Common myeloid progenitor, CD34-positive (primary cell): Measurements from ENCODE around the gene SUN1.
"Not testable (repeated sequence)": the region's sequence is repeated elsewhere in the genome, so short reads cannot be mapped to it uniquely, and the experiment has no call there.

Source experiments
- CTCF ChIA-PET: fragments of 350-600 bp; sonication (Branson Sonifier 250); formaldehyde crosslinking; loops from one replicate; lab custom pipeline; 2021; ENCODE audit warnings: antibody characterized with exemption; lab: Charles Lee
- POLR2A ChIA-PET: fragments of 350-600 bp; sonication (Branson Sonifier 250); formaldehyde crosslinking; loops from one replicate; lab custom pipeline; 2021; ENCODE audit warnings: antibody characterized with exemption; lab: Charles Lee
- DNase-seq, 3 donors: peaks; one replicate each; pipeline versions ENCODE4 v3.0.0 to v3.0.0-alpha.2; 2013
- H3K27ac ChIP-seq, 2 experiments: 1 replicate in 1 of 2; 2 replicates in 1 of 2; pipeline ENCODE4 v1.7.0; 2013; ENCODE audit warnings: inconsistent platforms in 2 of 2, low read length in 2 of 2, mild to moderate bottlenecking in 2 of 2, low read depth in 1 of 2, moderate library complexity in 1 of 2; ENCODE audit not compliant: severe bottlenecking in 2 of 2, insufficient read depth in 1 of 2, poor library complexity in 1 of 2
- H3K27me3 ChIP-seq, 5 experiments: replicated peaks in 2 of 5; 1 replicate in 3 of 5; 2 replicates in 2 of 5; pipeline versions ENCODE4 v1.6.1 to v1.7.0; 2013; ENCODE audit warnings: low read length in 4 of 5, mild to moderate bottlenecking in 2 of 5, moderate library complexity in 2 of 5, inconsistent platforms in 1 of 5; ENCODE audit not compliant: insufficient read depth in 5 of 5, control insufficient read depth in 4 of 5
- H3K36me3 ChIP-seq, 4 experiments: 1 replicate in 2 of 4; 2 replicates in 2 of 4; pipeline versions ENCODE4 v1.6.1 to v1.7.0; 2013; ENCODE audit warnings: low read length in 3 of 4, control low read depth in 1 of 4, mild to moderate bottlenecking in 1 of 4; ENCODE audit not compliant: control insufficient read depth in 4 of 4, insufficient read depth in 4 of 4
- H3K4me1 ChIP-seq, 4 experiments: 1 replicate in 3 of 4; 2 replicates in 1 of 4; pipeline versions ENCODE4 v1.6.1 to v1.7.1; 2013; ENCODE audit warnings: low read length in 3 of 4, mild to moderate bottlenecking in 3 of 4, control low read depth in 1 of 4, inconsistent platforms in 1 of 4, moderate library complexity in 1 of 4; ENCODE audit not compliant: control insufficient read depth in 4 of 4, insufficient read depth in 4 of 4; ENCODE audit errors: control extremely low read depth in 1 of 4
- H3K4me3 ChIP-seq, 7 experiments: 1 replicate in 4 of 7; 2 replicates in 3 of 7; pipeline versions ENCODE4 v1.5.1 to v1.7.0; 2013; ENCODE audit warnings: mild to moderate bottlenecking in 7 of 7, low read length in 6 of 7, moderate library complexity in 6 of 7, inconsistent platforms in 2 of 7, low read depth in 2 of 7, control low read depth in 1 of 7; ENCODE audit not compliant: insufficient read depth in 4 of 7, control insufficient read depth in 1 of 7; ENCODE audit errors: extremely low read depth in 1 of 7
- H3K9me3 ChIP-seq, 5 experiments: 1 replicate in 4 of 5; 2 replicates in 1 of 5; pipeline versions ENCODE4 v1.6.1 to v1.7.1; 2013; ENCODE audit warnings: low read length in 4 of 5, mild to moderate bottlenecking in 2 of 5, inconsistent platforms in 1 of 5, low read depth in 1 of 5, moderate library complexity in 1 of 5; ENCODE audit not compliant: control insufficient read depth in 4 of 5, insufficient read depth in 2 of 5; ENCODE audit errors: control extremely low read depth in 1 of 5
- WGBS: methylation state at CpG from one replicate; pipeline ENCODE4 v1.1.5; 2013; ENCODE audit not compliant: insufficient coverage; 5-methylcytosine and 5-hydroxymethylcytosine counted together

SUN1 gene

DNA sequence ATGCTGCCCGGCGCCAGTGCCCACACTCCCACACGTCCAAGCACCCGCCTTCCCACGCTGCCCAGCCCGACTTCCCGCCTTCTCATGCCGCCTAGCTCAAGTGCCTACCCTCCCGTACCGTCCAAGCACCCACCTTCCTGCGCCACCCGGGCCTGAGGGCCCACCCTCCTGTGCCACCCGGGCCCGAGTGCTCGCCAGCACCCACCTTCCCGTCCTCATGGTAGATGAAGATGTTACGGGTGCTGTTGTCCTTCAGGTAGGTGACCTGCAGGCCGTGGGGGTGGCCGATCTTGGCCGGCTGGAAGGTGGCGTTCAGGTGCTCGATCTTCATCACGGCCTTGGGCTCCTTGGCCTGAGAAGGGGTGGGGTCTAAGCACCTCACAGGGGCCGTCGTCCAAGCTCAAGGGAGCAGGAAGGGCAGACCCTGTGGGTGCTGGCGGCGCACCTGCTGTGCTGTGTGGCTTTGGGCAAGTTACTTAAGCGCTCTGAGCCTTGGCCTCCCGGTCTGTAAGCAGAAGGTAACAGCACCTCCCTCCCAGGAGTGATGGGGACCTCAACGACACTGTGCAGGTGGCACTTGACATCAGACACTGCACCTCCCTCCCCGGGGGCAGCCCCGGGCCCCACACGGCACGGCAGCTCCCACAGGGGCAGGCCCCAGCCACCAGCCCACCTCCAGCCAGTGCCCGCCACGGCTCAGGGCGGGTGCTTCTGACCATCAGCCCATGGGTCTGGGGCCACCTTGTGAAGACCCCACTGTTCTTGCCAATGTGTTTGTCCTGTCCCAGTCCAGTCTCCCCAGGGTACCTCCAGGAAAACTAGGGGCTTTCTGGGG, 71.9 kb downstream of the SUN1 start:
- no peak overlapping the region for H3K27ac ChIP-seq
- no peak for DNase-seq
- ChIA-PET CTCF (no interaction called here), POLR2A (no interaction called here)
- H3K4me1 ChIP-seq: peaks cover 0 to 8% (median 1%) of the 10 kb centered on the region in 4 experiments
- H3K9me3 ChIP-seq: no peaks in the 10 kb centered on the region
- 93% methylated on average over 29 of the region's 37 CpGs for WGBS
- no peak overlapping the region for H3K4me3 ChIP-seq
- peaks cover 0 to 4% (median 0%) of the 10 kb centered on the region in 5 experiments for H3K27me3 ChIP-seq
- H3K36me3 ChIP-seq: peaks cover 0 to 17% (median 0%) of the 10 kb centered on the region in 4 experiments

DNA sequence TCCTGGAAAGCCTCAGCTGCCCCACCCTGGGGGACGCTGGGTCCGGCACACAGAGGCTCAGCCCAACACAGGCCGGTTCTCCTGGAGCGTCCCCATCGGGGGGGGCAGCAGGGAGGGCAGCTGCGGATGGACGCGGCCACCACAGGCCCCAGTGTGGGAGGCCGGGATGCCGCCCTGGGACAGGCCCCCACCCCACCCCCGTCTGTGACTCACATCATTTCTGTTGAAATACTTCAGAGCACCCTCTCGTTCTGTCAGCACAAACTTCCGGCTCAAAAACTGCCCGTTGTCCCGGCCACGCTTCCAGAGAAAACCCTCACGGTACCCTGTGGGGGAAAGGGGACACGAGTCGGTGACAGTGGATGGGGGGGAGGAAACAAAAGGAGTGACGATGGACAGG, 72.6 kb downstream of the SUN1 start:
- Histone ChIP-seq H3K4me1 (peaks cover 0 to 13% (median 8%) of the 10 kb centered on the region in 4 experiments), H3K27ac (no peak overlapping the region), H3K4me3 (no peak overlapping the region), H3K36me3 (peaks cover 0 to 10% (median 0%) of the 10 kb centered on the region in 4 experiments), H3K27me3 (peaks cover 0 to 10% (median 0%) of the 10 kb centered on the region in 5 experiments), H3K9me3 (no peaks in the 10 kb centered on the region)
- ChIA-PET CTCF (no interaction called here), POLR2A (no interaction called here)
- WGBS: 85% methylated on average over 12 of the region's 20 CpGs
- DNase-seq: no peak

DNA sequence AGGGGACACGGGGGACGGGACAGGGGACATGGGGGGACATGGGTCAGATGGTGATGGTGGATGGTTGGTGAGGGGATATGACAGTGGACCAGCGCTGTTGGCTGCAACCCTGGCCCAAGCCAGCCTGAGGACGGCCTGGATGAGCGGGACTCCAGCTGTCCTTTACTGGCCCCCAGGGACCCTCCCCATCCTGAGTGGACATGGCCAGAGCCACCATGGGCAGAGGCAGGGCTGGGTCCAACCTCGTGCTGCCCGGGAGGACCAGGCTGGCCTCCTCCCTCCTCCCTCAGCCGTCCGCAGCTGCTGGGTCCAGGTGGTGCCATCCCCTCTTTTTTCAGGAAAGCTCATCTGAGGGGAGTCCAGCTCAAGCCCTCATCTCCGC, 74.5 kb downstream of the SUN1 start:
- ChIA-PET CTCF (interaction anchor here (4.2 to 5.3 kb wide), 3 partner anchors 46 to 59 kb away, joined by 23 to 45 read pairs (median 33); partner anchors contain the start of gene ADAP1), POLR2A (no interaction called here)
- DNase-seq: peak in 2 of 3 donors; percentile 83 to 85
- H3K27me3 ChIP-seq: peaks cover 0 to 15% (median 0%) of the 10 kb centered on the region in 5 experiments
- H3K4me1 ChIP-seq: peaks cover 0 to 27% (median 21%) of the 10 kb centered on the region in 4 experiments
- no peaks in the 10 kb centered on the region for H3K9me3 ChIP-seq
- H3K27ac ChIP-seq: no peak overlapping the region
- WGBS: 82% methylated on average over 3 of the region's 10 CpGs
- no peak overlapping the region for H3K4me3 ChIP-seq
- H3K36me3 ChIP-seq: peaks cover 0 to 7% (median 0%) of the 10 kb centered on the region in 4 experiments

DNA sequence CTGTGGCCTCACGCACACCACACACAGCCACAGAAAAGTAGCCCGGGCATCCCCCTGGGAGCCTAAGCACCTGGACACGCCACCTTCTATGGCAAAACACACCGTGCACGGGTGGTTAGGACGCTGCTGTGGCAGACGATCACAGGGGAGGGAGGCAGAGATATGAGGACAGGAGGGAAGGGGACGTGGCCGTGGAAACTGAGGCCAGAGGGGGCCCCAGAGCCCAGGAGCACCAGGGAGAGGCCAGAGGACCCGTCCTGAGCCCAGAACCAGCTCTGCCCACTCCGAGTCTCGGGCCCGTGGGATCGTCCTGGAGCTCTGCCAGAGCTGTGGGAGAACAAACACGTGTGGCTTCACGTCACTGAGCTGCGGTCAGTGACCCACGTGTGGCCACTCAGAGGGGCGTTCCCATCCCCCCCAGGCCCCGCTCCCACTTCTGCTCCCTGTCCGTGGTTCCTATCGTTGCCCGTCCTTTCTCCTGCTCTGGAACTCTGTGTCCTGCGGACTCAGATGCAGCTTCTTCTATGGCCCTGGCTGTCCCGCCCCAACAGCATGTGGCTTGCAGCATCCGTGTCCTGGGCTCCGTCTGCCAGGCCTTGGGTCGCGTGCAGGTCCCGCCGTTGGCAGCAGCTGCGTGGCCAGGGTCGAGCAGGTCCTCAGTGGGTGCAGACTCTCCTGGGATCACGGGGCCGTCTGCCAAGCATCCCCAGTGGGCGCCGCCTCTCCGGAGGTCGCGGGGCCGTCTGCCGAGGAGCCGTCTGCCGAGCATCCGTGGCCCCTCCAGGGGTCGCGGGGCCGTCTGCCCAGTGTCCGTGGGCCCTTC, 75.1 kb downstream of the SUN1 start:
- Histone ChIP-seq H3K36me3 (peaks cover 0 to 7% (median 0%) of the 10 kb centered on the region in 4 experiments), H3K4me3 (no peak overlapping the region), H3K9me3 (no peaks in the 10 kb centered on the region), H3K27me3 (peaks cover 0 to 15% (median 0%) of the 10 kb centered on the region in 5 experiments), H3K27ac (no peak overlapping the region), H3K4me1 (peaks cover 0 to 25% (median 23%) of the 10 kb centered on the region in 4 experiments)
- ChIA-PET POLR2A (no interaction called here), CTCF (interaction anchor here (0.7 to 5.3 kb wide), 10 partner anchors 14 to 65 kb away, joined by 3 to 45 read pairs (median 14); partner anchors contain the start of gene ADAP1)
- peak in 2 of 3 donors; percentile 88 to 89 for DNase-seq
- WGBS: 90% methylated on average over 43 of the region's 49 CpGs

DNA sequence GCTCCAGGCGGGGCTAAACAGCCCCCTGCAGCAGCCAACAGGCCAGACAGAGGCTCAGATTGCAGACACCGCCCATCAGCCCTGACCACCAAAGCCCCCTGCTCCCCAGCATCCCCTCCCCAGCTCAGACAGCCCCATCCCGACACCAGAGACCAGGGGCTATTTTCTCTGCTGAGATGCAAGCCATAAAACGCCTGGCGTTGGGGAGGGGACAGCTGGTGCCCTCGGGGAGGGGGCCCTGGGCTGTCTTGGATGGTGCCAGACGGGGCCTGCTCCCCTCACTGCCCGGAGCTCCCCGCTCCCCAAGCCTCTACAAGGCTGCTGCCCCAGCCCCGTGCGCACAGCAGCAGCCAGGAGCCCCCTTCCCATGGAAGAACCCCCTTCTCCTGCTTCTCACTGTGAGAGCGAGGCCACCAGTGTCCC, 75.9 kb downstream of the SUN1 start:
- peaks cover 0 to 15% (median 0%) of the 10 kb centered on the region in 5 experiments for H3K27me3 ChIP-seq
- no peak overlapping the region for H3K4me3 ChIP-seq
- CTCF ChIA-PET: interaction anchor here (0.6 to 5.3 kb wide), 11 partner anchors 10 to 65 kb away, joined by 3 to 45 read pairs (median 9); partner anchors contain the start of gene ADAP1
- WGBS: 82% methylated on average over 6 of the region's 12 CpGs
- H3K9me3 ChIP-seq: no peaks in the 10 kb centered on the region
- H3K27ac ChIP-seq: no peak overlapping the region
- peak in 2 of 3 donors; percentile 51 to 58 for DNase-seq
- H3K36me3 ChIP-seq: peaks cover 0 to 7% (median 0%) of the 10 kb centered on the region in 4 experiments
- H3K4me1 ChIP-seq: peaks cover 0 to 25% (median 23%) of the 10 kb centered on the region in 4 experiments
- POLR2A ChIA-PET: interaction anchor here (0.8 kb wide), 1 partner anchor 20 kb away, joined by 3 read pairs; no protein-coding TSS in a partner anchor

DNA sequence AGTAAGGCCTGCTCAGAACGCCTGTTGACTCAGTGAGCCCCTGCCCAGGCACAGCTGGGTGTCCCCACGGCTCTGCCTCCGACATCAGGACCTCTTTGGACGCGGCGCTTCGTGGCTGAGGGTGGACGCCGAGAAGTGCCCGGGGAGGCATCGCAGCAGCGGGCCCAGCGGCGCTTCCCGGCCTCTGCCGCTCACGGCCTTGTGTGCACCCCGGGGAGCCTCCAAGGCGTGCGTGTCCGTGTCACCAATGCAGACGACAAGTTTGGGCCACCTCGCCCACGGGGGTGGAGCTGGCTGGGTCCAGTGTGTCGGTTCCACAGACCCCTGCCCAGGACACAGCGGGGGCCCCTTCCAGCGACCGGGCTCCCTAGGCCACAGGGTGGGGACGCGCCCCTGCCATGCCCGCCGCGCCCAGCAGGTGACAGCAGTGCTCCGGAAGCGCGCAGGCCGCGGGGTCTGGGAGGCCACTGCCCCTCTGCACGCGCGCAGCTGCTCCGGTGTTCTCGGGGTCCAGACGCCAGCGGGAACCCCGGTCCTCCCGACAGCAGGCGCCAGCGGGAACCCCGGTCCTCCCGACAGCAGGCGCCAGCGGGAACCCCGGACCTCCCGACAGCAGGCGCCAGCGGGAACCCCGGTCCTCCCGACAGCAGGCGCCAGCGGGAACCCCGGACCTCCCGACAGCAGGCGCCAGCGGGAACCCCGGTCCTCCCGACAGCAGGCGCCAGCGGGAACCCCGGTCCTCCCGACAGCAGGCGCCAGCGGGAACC, 76.5 kb downstream of the SUN1 start:
- CTCF ChIA-PET: interaction anchor here (0.6 to 5.3 kb wide), 11 partner anchors 9 to 64 kb away, joined by 3 to 45 read pairs (median 9); partner anchors contain the start of gene ADAP1
- not testable (repeated sequence) for H3K9me3 ChIP-seq, H3K36me3 ChIP-seq, H3K27ac ChIP-seq
- POLR2A ChIA-PET: interaction anchor here (0.6 to 0.8 kb wide), 2 partner anchors 20 to 60 kb away, joined by 3 read pairs; no protein-coding TSS in a partner anchor
- H3K4me3 ChIP-seq: peak overlapping the region in 4 of 7 experiments; percentile 21 to 65 (median 40)
- peak in 2 of 3 donors; percentile 53 to 64 for DNase-seq
- 41% methylated on average over 42 of the region's 73 CpGs for WGBS
- H3K27me3 ChIP-seq: peaks cover 0 to 15% (median 0%) of the 10 kb centered on the region in 5 experiments
- H3K4me1 ChIP-seq: peaks cover 0 to 25% (median 23%) of the 10 kb centered on the region in 4 experiments
